ENCODE measurements around the gene SAMHD1.
"Not testable (repeated sequence)": the region's sequence is repeated elsewhere in the genome, so short reads cannot be mapped to it uniquely, and the experiment has no call there.

Gene SAMHD1

DNA sequence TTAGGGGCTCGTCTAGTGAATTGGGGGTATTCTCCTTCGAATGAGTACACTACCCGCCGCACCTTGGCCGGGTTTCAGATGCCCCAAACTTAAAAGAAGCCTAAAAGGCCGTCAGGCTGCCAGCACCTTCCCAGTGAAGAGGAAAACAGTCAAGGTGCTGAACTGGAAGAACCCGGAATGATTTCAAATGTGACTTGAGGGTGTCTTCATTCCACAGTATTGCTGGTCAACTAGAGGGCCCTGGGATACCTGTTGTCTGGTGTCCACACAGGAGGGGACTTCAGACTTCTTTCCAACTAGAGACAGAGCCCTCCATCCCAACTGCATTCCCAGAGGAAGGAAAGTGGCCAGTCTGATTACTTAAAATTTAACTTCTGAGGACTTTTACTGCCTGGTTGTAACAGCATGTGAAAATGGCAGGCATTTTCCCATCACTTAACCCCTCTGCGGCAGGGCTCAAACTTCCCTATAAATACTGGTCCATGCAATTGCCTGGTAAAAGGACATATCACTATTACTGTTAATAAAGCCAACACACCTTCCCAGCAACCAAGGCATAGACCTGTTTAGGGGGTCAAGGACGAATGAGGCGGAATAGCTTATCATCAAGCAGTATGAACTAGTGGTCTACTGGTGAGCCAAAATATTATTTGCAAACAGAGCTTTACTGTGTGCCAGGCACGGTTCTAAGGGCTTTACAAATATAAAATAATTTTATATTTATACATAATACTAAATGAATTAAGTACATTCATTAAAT is 651 bp upstream of the SAMHD1 start:
- no peak for DNase-seq

DNA sequence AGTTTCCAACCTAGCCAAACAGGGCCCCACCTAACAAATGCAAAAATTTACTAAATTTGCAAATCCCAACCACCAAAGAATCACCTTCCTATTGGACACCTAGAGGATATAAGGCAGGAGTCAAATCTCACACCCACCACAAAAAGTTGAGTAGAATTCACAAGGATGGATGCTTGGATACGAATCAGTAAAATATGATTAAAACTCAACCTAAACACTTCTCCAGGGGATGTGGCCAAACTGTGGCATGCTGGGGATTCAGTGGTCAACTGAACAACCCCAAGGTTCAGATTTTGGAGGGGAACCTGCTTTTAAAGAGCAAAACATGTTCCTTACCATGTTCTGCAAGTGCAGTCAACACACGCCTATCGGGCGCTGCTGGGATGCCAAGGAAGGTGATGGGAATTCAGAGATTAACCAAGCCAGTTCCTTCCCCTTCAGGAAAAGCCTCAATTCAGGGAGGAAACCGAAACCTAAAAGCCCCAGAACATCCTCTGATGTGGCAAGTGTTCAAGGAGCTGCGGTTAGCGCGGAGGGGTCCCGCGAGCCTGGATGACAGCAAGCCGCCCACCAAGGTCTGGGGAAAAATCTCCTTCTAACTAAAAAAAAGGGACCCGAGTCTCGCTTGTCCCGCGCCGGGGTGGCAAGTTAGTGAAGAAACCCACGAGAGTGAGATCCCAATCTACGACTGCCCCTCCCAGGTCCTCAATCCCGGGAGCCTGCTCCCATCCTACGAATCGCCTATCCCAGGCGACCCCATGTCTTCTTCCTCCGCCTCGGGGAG is 902 bp downstream of the SAMHD1 start:
- peak; percentile 27 for DNase-seq

DNA sequence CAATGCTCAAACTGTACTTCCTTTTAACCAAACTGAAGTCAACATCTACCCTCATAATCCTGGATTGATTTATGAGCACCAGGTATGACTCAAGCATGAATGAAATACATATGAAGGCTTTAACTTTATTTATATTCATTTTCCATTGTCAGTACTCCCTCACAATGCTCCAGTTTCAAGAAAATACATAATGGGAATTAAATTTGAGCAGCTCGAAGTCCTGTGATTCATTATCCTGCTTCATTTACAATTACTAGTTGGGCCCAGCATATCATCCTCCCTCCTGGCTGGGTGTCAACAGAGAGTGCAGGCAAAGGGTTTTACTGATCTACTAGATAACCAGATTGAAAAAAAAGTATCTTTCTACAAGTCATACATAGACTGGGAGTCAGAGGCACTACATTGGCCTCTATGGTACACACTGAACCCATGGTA is 10.1 kb downstream of the SAMHD1 start:
- DNase-seq: peak; percentile 13

DNA sequence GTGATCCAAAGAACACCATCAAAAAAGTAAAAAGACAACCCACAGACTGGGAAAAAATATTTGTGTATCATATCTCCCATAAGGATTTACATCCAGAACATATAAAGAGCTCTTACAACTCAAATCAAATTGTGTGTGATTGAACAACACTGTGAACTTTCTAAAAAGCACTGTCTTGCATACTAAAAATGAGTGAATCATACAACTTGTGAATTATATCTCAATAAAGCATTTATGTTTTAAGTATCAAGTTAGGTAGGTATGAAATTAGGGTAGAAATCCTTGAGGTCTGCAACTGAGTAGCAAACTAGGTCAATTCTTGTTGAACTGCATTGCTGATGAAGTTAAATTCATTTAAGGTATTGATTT is 14.1 kb downstream of the SAMHD1 start:
- no peak for DNase-seq

DNA sequence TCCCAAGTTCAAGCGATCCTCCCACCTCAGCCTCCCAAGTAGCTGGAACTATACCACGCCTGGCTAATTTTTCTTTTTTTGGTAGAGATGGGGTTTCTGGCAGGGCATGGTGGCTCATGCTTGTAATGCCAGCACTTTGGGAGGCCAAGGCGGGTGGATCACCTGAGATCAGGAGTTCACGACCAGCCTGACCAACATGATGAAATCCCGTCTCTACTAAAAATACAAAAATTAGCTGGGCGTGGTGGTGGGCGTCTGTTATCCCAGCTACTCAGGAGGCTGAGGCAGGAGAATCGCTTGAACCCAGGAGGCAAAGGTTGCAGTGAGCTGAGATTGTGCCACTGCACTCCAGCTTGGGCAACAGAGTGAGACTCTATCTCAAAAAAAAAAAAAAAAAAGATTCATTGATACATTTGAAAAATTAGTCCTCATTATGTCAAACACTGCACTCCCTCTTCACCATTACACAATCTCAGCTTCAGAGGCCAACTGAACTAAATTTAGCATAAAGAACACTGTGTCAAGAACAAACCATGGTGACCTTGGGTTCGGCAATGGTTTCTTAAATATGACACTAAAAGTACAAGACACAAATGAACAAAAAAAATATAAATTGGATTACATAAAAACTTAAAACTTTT is 14.6 kb downstream of the SAMHD1 start:
- not testable (repeated sequence) for DNase-seq

DNA sequence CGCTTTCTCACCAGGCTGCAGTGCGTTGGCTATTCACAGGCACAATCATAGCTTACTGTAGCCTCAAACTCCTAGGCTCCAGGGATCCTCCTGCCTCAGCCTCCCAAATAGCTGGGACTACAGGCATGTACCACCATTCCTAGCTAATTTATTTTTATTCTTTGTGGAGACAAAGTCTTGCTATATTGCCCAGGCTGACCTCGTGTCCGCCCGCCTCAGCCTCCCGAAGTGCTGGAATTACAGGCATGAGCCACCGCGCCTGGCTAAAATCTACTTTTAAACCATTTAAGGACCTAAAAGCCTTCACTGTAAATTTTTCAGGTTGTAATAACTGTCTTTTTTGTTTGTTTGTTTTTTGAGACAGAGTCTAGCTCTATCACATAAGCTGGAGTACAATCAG is 15.2 kb downstream of the SAMHD1 start:
- DNase-seq: no peak

DNA sequence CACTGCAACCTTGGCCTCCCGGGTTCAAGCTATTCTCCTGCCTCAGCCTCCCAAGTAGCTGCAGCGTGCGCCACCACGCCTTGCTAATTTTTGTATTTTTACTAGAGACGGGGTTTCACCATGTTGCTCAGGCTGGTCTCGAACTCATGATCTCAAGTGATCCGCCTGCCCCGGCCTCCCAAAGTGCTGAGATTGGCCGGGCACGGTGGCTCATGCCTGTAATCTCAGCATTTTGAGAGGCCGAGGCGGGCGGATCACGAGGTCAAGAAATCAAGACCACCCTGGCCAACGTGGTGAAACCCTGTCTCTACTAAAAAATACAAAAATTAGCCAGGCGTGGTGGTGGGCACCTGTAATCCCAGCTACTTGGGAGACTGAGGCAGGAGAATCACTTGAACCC is 17.9 kb downstream of the SAMHD1 start:
- DNase-seq: not testable (repeated sequence)

DNA sequence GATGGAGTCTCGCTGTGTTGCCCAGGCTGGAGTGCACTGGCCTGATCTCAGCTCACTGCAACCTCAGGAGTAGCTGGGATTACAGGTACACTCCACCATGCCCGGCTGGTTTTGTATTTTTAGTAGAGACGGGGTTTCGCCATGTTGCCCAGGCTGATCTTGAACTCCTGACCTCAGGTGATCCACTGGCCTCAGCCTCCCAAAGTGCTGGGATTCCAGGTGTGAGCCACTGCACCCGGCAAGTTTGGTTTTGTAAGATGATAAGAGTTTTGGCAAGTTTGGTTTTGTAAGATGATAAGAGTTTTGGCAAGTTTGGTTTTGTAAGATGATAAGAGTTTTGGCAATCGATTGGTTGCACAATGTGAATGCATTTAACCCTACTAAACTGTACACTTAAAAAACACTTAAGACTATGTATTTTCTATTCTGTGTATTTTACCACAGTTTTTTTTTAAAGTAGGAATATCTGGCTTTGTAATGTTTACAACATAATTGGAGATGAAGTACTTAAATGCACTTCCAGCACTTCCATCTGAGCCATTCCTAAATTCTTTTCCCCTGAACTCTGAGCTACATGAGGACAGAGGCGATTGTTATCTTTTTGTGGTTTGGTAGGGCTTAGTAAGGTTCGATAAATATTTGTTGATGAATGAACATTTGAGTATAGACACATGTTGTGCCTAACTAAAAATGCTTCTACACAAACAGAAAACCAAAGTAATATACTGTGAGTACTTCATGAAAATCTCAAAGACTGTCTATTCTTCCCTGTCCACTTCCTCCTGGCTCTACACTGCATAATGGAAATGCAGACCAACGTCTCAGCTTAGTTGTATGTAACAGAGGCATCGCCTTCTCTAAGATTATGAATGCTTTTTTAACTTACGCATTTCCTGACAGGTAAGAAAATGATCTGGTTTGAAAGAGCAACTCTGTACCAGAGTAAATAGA is 18.8 kb downstream of the SAMHD1 start:
- no peak for DNase-seq

DNA sequence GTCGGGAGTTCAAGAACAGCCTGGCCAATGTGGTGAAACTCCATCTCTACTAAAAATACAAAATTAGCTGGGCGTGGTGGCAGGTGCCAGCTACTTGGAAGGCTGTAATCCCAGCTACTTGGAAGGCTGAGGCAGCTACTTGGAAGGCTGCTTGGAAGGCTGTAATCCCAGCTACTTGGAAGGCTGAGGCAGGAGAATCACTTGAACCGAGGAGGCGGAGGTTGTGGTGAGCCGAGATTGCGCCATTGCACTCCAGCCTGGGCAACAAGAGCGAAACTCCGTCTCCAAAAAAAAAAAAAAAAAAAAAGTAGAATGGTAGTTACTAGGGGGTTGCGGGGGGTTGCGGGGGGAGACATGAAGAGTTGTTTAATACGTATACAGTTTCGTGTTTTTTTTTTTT is 19.4 kb downstream of the SAMHD1 start:
- DNase-seq: not testable (repeated sequence)

DNA sequence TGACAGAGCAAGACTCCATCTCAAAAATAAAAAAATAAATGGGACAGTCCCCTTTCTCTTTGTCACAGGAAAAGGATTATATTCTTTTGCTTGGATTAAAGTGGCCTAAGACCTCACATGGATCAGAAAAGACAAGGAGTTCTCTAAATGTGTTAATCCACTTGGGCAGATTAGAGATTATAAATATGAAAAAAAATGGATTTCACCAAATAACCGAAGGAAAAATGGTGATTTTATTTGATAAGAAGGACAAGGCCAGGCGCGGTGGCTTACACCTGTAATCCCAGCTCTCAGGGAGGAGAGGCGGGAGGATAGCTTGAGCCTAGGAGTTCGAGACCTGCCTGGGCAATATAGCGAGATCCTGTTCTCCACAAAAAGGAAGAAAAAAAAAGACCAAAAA is 21.8 kb downstream of the SAMHD1 start:
- DNase-seq: no peak

DNA sequence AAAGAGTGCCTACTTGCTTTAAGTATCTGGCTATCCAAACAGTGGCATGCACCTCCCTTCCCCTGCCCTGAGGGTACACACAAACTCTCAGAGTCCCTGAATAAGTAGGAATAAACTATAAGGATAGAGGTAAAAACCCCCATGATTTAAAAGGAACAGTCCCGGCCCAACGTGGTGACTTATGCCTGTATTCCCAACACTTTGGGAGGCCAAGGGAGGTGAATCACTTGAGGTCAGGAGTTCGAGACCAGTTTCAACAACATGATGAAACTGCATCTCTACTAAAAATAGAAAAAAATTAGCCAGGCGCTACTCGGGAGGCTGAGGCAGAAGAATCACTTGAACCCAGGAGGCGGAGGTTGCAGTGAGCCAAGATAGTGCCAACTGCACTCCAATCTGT is 22.2 kb downstream of the SAMHD1 start:
- no peak for DNase-seq

DNA sequence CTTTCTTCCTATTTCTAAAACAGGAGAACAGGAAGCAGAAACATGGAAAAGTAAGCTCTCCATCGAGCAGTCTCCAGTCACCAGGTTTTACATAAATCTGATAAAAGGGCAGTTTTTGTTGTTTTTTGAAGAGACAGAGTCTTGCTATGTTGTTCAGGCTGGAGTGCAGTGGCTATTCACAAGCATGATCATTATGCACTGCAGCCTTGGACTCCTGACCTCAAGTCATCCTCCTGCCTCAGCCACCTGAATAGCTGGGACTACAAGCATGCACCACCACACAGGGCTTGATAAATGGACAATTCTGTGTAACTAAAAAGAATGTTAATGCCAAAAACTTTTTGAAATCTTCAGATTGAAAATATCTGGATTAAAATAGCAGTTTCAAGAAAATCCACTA is 23.8 kb downstream of the SAMHD1 start:
- DNase-seq: no peak

DNA sequence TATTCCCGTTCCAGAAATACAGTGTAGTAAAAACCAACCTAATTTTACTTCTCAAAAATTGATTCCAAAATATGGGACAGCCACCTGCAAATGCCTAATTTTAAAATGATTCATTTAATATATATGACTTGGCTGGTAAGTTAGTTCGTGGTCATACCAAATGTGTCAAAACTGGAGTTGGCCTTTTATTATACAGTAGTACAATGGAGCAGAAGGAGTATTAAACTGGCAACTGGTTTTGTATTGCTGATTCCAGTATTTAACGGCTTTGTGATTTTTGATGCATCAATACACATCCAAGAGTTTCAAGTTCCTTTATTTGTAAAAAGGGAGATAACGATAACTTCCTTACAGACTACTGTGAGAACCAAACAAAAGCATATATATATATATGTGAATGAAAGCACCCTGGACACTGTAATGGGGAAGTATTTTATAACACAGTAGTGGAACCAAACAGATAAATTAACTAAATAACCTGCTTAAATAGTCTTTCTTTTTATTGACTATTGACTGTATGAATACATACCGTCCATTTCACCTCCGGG is 24.8 kb downstream of the SAMHD1 start:
- no peak for DNase-seq

DNA sequence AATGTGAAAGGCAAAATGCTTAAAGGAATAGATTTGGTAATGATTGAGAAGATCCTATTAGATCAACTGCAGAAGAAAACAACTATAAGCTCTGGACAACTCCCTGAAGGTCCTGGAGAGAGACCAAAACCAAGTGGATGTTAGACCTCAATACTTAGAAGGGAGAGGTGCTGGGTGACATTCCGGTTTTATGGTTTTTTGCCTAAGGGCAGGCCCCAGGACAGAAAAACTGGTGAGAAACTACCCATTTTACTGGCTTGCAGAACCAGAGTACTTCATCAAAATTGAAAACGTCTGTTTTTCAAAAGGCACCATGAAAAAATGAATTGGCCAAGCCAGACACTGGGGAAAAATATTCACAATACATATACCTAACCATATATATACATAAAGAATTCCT is 26.3 kb downstream of the SAMHD1 start:
- DNase-seq: no peak

DNA sequence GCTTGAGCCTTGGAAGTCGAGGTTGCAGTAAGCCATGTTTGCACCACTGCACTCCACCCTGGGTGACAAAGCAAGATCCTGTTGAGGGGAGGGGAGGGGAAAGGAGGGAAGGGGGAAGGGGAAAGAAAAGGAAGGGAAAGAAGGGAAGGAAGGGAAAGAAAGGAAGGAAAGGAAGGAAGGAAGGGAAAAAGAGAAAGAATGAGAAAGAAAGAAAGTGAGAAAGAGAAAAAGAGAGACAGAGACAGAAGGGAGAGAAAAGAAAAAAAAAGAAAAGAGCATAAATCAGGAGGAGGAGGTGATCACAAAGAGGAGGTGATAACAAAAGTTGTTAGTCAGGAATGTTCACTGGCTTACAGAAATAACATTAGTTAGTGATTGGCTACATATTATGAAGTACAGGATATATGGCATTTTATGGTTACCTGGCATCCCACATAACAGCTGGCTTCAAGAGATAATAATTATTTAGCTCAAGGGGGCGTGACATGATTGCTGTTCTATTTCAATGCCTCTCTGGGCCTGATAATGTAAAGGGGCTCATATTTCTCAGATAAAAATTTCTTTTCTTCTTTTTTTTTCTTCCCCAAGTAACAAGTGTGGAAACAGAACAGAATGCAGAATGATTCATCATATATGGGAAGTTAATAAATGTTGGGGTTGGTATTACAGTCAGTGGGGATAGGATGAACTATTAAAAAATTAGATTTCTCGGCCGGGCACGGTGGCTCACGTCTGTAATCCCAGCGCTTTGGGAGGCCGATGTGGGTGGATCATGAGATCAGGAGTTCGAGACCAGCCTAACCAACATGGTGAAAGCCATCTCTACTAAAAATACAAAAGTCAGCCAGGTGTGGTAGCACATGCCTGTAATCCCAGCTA is 27.1 kb downstream of the SAMHD1 start:
- no peak for DNase-seq

DNA sequence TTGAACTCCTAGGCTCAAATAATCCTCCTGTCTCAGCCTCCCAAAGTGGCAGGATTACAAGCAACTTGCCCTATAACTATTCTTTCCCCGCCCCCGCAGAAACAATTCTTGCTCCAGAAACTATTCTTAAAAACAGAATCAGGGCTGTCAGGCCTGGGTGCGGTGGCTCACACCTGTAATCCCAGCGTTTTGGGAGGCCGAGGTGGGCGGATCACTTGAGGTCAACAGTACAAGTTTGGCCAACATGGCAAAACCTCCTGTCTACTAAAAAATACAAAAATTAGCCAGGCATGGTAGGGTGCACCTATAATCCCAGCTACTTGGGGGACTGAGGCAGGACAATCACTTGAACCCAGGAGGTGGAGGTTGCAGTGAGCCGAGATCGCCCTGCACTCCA is 31.2 kb downstream of the SAMHD1 start:
- DNase-seq: no peak

DNA sequence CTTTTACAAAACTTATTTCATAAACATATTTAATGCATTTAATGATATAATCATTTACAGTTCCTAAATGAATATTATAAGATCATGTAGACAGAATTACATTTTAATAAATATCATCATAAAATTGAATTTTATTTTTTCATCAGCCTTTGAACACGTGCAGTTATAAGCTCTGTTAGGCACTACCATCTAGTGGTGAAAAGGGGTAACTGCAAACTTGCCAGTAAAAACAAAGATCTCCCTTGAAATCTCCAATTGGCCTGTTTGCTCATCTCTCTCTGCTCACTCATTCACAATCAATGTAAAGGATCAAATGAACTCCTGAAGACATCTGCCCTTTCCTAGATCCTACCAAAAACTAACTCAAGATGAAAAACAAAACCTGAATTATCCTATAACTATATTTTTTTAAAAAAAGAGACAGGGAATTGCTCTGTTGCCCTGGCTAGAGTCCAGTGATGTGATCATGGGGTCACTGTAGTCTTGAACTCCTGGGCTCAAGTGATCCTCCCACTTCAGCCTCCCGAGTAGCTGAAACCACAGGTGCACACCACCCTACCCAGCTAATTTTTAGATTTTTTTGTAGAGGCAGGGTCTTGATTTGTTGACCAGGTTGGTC is 31.7 kb downstream of the SAMHD1 start:
- peak; percentile 33 for DNase-seq

DNA sequence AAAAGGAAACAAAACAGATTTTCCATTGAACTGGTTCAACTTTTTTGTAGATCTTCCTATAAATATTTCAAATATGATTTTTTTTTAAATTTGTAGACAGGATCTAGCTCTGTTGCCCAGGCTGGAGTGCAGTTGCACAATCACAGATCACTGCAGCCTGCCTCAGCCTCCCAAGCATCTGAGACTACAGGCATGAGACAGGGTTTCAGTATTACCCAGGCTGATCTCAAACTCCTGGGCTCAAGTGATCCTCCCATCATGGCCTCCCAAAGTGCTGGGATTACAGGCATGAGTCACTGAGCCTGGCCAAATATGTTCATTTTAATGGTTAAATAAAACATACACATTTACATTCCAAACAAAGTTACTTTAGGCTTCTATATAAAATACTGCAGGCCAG is 33.6 kb downstream of the SAMHD1 start:
- no peak for DNase-seq

DNA sequence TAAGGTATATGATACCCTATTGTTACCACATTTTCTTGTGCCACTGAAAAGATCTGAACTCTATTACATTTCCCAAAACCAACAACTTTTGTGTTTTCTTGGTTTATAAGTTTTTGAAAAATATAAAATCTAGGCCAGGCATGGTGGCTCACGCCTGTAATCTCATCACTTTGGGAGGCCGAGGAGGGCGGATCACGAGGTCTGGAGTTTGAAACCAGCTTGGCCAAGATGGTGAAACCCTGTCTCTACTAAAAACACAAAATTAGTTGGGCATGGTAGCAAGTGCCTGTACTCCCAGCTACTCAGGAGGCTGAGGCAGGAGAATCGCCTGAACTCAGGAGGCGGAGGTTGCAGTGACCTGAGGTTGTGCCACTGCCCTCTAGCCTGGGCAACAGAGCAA is 34.3 kb downstream of the SAMHD1 start:
- no peak for DNase-seq

DNA sequence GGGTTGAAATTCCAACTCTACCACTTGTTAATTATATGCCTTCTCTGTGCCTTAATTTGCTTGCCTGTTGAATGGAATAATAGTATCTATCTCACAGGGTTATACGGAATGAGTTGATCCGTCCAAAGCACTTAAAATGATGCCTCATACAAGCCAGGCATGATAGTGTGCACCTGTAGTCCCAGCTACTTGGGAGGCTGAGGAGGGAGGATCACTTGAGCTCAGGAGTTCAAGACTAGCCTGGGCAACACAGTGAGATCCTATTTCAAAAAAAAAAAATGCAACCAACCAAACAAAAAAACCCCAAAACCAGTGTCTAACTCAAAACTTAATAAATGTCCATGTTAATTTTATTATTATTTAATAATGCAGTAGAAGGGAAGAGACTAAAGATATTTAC is 35.3 kb downstream of the SAMHD1 start:
- no peak for DNase-seq

DNA sequence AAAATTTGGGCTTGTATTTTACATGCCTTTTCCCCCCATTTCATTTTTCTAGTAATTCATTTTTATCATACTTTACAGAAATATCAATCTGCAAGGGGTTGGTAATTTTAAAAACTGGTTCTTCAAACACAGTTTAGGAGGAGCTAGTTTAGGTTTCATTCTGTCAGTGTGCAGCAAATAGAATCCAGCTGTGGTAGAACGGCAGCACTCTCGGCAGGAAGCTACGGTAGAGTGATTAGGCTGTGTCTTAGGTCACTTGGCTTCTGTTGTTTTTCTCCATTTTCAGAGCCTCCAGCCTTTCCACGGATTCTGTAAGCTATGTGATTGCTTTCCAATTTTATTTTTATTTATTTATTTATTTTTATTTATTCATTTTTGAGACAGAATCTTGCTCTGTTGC is 42.9 kb downstream of the SAMHD1 start:
- no peak for DNase-seq
